Astrocyte (in vitro differentiated cells and primary cell): ENCODE data around the gene DHH.

Experiments used
- CTCF ChIP-seq: IDR thresholded peaks from 2 replicates; pipeline ENCODE4 v1.5.1; 2011; ENCODE audit warnings: low read depth, mild to moderate bottlenecking, inconsistent platforms, low read length, moderate library complexity; ENCODE audit not compliant: insufficient read depth
- EZH2 ChIP-seq: IDR thresholded peaks from 2 replicates; pipeline ENCODE4 v1.6.1; 2012; ENCODE audit warnings: mild to moderate bottlenecking, low read length, inconsistent platforms; ENCODE audit not compliant: insufficient read depth

GRCh38 chr12:49050507-49051372 is 43.9 kb downstream of the DHH start:
- TF ChIP-seq CTCF (no peak), EZH2 (no peak)
